Mucosa of stomach (tissue), 1 donor: ENCODE results near the gene KIAA0825.

ENCODE experiments used
- H3K27me3 ChIP-seq: one replicate; pipeline ENCODE4 v1.7.0; 2013; ENCODE audit warnings: mild to moderate bottlenecking, low read length; ENCODE audit not compliant: control insufficient read depth, insufficient read depth
- H3K36me3 ChIP-seq: one replicate; pipeline ENCODE4 v1.7.0; 2013; ENCODE audit warnings: low read length; ENCODE audit not compliant: control insufficient read depth, insufficient read depth
- H3K4me1 ChIP-seq: one replicate; pipeline ENCODE4 v1.7.0; 2013; ENCODE audit warnings: mild to moderate bottlenecking, low read length; ENCODE audit not compliant: control insufficient read depth, insufficient read depth
- H3K4me3 ChIP-seq: one replicate; pipeline ENCODE4 v1.7.0; 2013; ENCODE audit warnings: low read length
- H3K9ac ChIP-seq: one replicate; pipeline ENCODE4 v1.7.0; 2013; ENCODE audit warnings: mild to moderate bottlenecking, low read length, moderate library complexity
- H3K9me3 ChIP-seq: one replicate; pipeline ENCODE4 v1.7.0; 2013; ENCODE audit warnings: mild to moderate bottlenecking, low read length, moderate library complexity; ENCODE audit not compliant: control insufficient read depth
- donor health status: Pancreatic carcinoma.

Gene KIAA0825, protein sequence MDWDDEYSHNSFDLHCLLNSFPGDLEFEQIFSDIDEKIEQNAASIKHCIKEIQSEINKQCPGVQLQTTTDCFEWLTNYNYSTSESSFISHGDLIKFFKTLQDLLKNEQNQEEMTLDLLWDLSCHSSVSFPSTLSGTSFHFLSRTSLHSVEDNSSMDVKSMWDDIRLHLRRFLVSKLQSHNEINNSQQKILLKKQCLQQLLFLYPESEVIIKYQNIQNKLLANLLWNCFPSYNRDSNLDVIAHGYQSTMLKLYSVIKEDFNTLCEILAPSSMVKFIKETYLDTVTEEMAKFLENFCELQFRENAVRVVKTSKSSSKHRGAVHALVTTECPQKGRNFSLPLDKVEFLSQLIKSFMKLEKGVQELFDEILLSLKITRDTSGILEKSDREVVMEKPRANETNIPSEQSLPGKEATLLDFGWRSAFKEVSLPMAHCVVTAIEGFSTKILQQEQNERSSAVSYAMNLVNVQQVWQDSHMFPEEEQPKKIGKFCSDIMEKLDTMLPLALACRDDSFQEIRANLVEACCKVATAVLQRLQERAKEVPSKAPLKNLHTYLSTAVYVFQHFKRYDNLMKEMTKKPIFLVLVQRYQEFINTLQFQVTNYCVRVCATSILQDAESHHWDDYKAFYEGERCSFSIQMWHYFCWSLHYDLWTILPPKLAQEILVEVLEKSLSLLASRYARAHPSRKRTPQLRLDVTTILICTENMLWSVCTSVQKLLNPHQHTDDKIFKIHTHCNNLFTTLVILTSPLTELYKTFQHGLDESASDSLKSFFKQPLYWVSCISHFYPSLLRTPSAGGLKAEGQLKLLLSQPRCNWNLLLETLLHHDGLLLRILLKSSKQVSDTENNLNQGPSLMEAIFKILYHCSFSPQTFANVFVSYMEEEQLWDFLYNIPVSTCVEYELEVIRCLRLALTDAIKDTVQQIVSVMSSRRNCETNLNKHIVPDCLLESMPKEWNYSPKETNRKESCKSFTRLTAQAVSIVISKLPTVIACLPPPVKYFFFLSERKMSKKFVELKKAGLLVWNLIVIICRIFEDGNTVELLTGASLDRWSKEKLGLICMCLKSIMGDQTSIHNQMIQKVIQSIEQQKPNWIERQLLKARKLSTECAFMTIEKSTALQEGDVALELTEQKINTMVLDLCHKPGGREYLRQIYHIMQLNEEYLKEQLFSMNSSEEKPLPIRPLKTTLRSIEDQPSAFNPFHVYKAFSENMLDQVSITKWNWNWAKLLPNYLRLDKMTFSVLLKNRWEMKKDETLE (N-terminal part only)

DNA sequence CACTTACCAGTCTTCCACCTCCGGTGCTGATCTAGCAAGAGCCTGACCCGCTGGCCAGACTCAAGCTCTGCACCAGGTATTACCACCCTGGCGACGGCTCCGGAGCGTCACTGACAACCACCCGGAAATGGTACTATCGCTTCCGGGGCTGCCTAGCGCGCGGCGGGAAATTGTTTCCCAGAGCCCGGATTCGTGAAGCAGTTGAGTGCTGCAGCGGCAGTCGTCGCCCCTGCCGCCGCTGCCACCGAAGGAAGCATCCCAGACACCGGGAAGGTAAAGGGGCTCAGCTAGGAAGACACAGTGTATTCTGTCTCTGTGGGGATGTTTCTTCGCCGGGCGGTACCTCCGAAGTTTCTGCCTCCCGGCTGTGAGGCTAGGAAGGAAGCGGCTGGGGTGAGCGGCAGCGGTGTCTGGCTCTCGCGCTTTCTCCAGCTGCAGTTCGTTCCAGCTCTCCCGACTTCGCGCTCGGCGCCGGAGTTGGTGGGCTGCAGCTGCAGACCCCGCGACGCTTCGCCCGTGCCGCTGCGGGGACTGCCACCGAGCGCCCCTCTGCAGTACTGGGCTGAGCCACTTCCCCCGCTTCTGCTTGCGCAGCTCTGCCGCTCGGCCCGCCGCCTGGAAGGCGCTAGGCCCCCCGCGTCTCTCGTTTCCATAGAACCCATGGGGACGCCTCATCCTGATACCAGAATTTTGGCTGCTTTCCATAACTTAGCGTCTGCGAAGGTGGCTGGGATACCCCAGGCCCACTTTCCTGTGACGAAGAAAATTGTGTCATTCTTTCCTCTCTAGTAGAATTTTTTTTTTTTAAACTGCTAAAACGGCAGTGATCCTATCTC, at the start of gene KIAA0825, which contains the start of gene SLF1:
Gene KIAA0825, minus strand, starts transcription at position 112 of the 836 bp plus-strand sequence. CDS start 81,478 bp downstream, outside the sequence.
Gene SLF1, plus strand, starts transcription at position 177 of the 836 bp plus-strand sequence. CDS start 10,142 bp downstream, outside the sequence.
- peak within 1 kb of the TSS; percentile 64 for H3K9ac ChIP-seq
- H3K9me3 ChIP-seq = no peaks in the 10 kb centered on the region
- H3K36me3 ChIP-seq = no peaks in the 10 kb centered on the region
- no peaks in the 10 kb centered on the region for H3K27me3 ChIP-seq
- H3K4me3 ChIP-seq = peak within 1 kb of the TSS; percentile 58
- H3K4me1 ChIP-seq = no peaks in the 10 kb centered on the region

DNA sequence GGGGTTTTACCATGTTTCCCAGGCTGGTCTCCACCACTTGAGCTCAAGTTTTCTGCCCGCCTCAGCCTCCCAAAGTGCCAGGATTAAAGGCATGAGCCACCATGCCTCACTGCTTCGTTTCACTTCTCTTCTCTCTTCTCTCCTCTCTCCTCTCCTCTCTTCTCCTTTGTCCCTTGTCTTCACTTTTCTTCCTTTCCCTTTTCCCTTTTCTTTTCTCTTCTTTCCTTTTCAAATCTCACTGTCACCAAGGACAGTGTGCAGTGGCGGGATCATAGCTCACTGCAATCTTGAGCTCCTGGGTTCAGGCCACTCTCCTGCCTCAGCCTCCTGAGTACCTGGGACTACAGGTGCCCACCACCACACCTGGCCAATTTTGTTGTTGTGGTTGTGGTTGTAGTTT, 49.5 kb upstream of the KIAA0825 start:
- H3K27me3 ChIP-seq = no peaks in the 10 kb centered on the region

DNA sequence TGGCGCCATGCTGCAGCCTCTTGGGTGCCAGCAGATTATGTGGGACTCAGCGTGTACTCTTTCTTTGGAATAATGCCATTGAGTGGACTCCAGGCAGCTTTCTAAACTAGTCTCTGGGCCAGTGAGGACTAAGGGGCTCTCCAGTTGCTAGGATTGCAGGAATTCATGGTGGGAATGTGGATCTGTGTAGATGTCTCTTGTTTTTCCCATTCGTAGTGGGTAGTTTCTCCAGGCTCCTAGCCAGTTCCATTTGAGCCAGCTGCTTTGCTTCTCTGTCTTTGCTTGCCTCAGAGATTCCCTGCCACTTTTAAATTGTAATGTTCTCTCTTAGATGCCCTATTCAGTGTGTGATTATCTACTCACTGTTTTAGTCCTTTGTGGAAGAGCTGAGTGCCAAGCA, 42.7 kb upstream of the KIAA0825 start:
- H3K36me3 ChIP-seq = no peaks in the 10 kb centered on the region

More for the DNA sequence above, 49.5 kb upstream of the KIAA0825 start:
- Histone ChIP-seq H3K4me3 (no peak overlapping the region), H3K4me1 (no peaks in the 10 kb centered on the region), H3K9me3 (no peaks in the 10 kb centered on the region), H3K36me3 (no peaks in the 10 kb centered on the region), H3K9ac (no peak overlapping the region)

DNA sequence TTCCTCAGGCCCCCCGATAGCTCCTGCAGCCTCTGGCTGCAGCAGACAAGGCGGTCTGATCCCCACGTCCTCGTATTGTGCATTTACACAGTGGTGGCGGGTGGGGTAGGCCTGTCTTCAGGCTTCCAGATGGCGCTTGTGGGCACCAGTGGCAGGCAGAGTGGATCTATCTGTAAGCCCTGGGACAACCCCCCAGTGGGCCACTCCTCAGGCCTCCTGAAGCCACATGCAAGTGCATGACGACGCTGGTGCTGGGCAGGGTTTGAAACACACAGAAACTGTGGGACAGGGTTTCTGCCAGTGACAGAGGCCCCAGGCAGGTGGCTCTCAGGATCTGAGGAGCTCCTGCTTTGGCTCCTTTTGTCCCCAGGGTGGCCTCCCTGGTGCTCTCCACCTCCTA, 42.1 kb upstream of the KIAA0825 start:
- H3K36me3 ChIP-seq = no peaks in the 10 kb centered on the region
- no peaks in the 10 kb centered on the region for H3K9me3 ChIP-seq
- H3K4me3 ChIP-seq = no peak overlapping the region
- no peaks in the 10 kb centered on the region for H3K27me3 ChIP-seq
- H3K9ac ChIP-seq = no peak overlapping the region
- H3K4me1 ChIP-seq = no peaks in the 10 kb centered on the region

More for the DNA sequence above, 42.7 kb upstream of the KIAA0825 start:
- Histone ChIP-seq H3K9ac (no peak overlapping the region), H3K27me3 (no peaks in the 10 kb centered on the region), H3K4me1 (no peaks in the 10 kb centered on the region), H3K9me3 (no peaks in the 10 kb centered on the region), H3K4me3 (no peak overlapping the region)

DNA sequence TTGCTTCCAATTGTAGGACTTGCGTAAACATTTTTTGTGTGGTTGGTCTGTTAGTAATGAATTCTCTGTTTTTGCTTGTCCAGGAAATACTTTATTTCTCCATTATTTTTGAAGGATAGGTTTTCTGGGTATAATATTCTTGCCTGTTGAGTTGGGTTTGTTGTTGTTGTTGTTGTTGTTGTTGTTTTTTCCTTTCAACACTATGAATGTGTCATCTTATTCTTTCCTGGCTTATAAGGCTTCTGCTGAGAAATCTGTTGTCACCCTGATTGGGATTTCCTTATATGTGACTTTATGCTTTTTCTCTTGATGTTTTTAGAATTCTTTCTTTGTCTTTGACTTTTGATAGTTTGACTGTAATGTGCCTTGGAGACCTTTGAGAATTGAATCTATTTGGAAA, 39.9 kb upstream of the KIAA0825 start:
- H3K9ac ChIP-seq = no peak overlapping the region
- H3K4me1 ChIP-seq = no peaks in the 10 kb centered on the region
- H3K27me3 ChIP-seq = no peaks in the 10 kb centered on the region
- H3K4me3 ChIP-seq = no peak overlapping the region
- H3K9me3 ChIP-seq = no peaks in the 10 kb centered on the region
- H3K36me3 ChIP-seq = no peaks in the 10 kb centered on the region

DNA sequence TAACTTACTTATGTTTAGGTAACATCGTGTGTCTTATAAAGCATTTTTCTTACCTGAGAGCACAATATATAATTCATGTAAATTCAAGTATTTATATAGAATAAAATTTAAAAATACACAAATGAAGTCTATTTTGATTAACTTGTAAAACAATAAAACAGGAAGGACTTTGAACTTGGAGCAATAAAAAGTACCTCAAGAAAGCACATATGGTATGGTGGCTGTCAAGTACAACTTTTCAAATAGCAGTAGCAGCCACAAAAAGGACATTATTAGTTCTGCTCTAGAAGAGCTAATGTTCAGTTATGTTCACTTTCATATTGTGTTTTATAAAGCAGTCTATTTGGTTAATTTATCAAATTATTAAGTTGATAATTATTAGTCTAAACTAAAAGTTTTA, 31.5 kb upstream of the KIAA0825 start:
- Histone ChIP-seq H3K9me3 (no peaks in the 10 kb centered on the region), H3K4me3 (no peak overlapping the region), H3K36me3 (no peaks in the 10 kb centered on the region), H3K9ac (no peak overlapping the region), H3K4me1 (no peaks in the 10 kb centered on the region), H3K27me3 (no peaks in the 10 kb centered on the region)

DNA sequence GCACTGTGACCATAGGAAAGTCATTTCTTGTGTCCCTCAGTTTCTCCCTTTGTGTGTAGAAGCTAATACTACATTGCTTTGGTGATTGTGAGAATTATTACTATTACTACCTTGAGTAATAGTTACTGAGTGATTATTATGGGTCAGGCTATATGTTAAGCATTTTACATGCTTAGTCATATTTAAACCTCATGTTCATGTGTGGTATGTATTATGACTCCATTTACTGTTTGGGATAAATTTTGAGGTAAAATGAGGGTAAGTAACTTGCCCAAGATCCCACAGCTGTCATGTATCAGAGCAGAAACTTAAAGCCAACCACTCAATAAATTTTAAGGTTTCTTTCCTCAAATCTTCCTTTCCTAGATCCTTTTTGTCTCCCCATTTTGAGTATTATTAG, 28.4 kb upstream of the KIAA0825 start:
- H3K4me1 ChIP-seq = no peaks in the 10 kb centered on the region
- no peaks in the 10 kb centered on the region for H3K36me3 ChIP-seq
- H3K9me3 ChIP-seq = no peaks in the 10 kb centered on the region
- H3K27me3 ChIP-seq = no peaks in the 10 kb centered on the region
- no peak overlapping the region for H3K4me3 ChIP-seq
- H3K9ac ChIP-seq = no peak overlapping the region

DNA sequence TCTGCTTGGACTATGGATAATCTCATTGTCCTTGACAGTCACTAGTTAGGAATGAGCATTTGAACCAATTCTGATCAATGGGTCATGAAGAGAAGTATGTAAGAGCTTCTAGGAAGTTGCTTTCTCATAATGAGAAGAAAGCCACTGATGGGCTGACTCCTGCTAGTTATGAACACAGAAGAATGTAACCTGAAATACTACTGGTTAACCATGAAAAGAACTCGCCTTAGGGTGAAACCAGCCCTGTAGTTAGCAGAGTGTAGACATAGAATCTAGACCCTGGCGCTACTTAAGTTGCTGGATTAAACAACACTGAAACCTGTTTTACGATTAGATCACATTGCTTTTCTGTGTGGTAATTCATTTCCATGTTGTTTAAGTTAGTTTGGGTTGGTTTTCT, 26.6 kb upstream of the KIAA0825 start:
- H3K9me3 ChIP-seq = no peaks in the 10 kb centered on the region
- H3K36me3 ChIP-seq = no peaks in the 10 kb centered on the region
- no peak overlapping the region for H3K4me3 ChIP-seq
- no peak overlapping the region for H3K9ac ChIP-seq
- H3K4me1 ChIP-seq = no peaks in the 10 kb centered on the region
- H3K27me3 ChIP-seq = no peaks in the 10 kb centered on the region

DNA sequence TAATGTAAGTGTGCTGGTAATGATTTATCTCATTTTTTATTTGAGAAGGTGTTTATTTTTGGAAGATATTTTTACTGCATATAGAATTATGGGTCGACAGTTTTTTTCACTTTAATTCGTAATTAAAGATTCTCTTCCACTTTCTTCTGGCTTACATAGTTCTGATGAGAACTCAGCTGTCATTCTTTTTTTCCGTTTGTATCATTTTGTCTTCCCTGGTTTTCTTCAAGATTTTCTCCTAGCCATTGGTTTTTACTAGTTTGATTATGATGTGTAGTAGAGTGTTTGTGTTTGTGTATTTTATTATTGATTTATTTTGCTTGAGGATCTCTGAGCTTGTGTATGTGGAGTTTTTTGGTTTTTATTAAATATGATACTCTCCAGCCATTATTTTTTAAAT, 21.8 kb upstream of the KIAA0825 start:
- no peaks in the 10 kb centered on the region for H3K36me3 ChIP-seq
- H3K4me3 ChIP-seq = no peak overlapping the region
- no peaks in the 10 kb centered on the region for H3K27me3 ChIP-seq
- H3K9me3 ChIP-seq = no peaks in the 10 kb centered on the region
- H3K9ac ChIP-seq = no peak overlapping the region
- H3K4me1 ChIP-seq = no peaks in the 10 kb centered on the region

DNA sequence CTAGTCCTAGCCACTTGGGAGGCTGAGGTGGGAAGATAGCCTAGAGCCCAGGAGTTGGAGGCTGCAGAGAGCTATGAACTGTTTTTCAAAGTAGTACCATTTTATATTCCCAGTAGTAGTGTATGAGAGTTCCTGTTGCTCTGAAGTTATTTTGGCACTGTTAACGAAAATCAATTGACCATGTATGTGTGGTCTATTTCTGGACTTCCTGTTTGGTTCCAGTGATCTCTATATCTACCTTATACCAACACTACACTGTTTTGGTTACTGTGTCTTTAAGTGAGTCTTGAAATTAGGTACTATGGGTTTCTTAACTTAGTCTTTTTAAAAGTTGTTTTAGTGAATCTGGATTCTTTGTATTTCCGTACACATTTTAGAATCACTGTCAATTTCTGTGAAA, 13.6 kb upstream of the KIAA0825 start:
- Histone ChIP-seq H3K4me1 (no peaks in the 10 kb centered on the region), H3K9ac (no peak overlapping the region), H3K4me3 (no peak overlapping the region), H3K9me3 (no peaks in the 10 kb centered on the region), H3K27me3 (no peaks in the 10 kb centered on the region), H3K36me3 (no peaks in the 10 kb centered on the region)

DNA sequence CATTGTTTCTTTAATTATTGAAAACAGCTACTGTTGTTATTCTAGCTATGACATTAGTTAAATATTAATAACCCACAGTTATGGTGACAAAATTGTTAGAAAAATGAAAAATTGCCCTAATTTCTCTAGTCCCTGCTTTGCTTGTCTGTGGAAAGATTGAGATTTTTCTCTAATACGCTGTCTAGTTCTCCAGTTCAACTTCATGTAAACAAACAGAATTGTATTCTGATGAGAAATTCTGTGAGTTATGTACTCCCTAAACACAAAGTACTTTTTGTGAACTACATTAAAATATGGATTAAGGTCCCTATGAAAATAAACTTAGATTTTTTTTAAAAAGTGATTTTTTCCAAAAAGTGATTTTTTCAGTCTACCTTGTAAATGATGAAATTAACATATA, 8.8 kb upstream of the KIAA0825 start:
- H3K36me3 ChIP-seq = no peaks in the 10 kb centered on the region
- no peaks in the 10 kb centered on the region for H3K4me1 ChIP-seq
- H3K27me3 ChIP-seq = no peaks in the 10 kb centered on the region
- H3K4me3 ChIP-seq = no peak overlapping the region
- no peaks in the 10 kb centered on the region for H3K9me3 ChIP-seq
- H3K9ac ChIP-seq = no peak overlapping the region
